GM23338 (cell line): ENCODE measurements around the gene NLGN1. TPM values are rescaled to one million over a fixed set of nuclear protein-coding genes. Genes with fewer than 3 reads are reported as not detected.

Experiments used
- ATAC-seq: fragments of 200-7000 bp; cut with Tn5 transposase; 3 replicates; pipeline ENCODE4 v1.9.1; 2020
- DNase-seq: peaks from one replicate; pipeline ENCODE4 v3.0.0-alpha.2; 2015; ENCODE audit warnings: low spot score
- H2AFZ ChIP-seq: fragments of 200-600 bp; sonication (generic); 2 replicates; pipeline ENCODE4 v1.8.0; 2016; ENCODE audit warnings: antibody characterized with exemption, mild to moderate bottlenecking, moderate library complexity
- H3F3A ChIP-seq: fragments of 200-600 bp; sonication (generic); replicated peaks from 2 replicates; pipeline ENCODE4 v1.8.0; 2017; ENCODE audit warnings: antibody characterized with exemption, mixed run types, low read depth
- H3K27ac ChIP-seq: fragments of 200-600 bp; sonication (generic); 2 replicates; pipeline ENCODE4 v1.6.1; 2016; ENCODE audit warnings: low read depth
- H3K27me3 ChIP-seq: fragments of 200-600 bp; sonication (generic); 2 replicates; pipeline ENCODE4 v1.8.0; 2016; ENCODE audit warnings: mild to moderate bottlenecking, mixed run types, moderate library complexity; ENCODE audit not compliant: insufficient read depth
- H3K36me3 ChIP-seq: fragments of 200-600 bp; sonication (generic); 2 replicates; pipeline ENCODE4 v1.8.0; 2016; ENCODE audit warnings: mild to moderate bottlenecking; ENCODE audit not compliant: insufficient read depth
- H3K4me1 ChIP-seq: fragments of 200-600 bp; sonication (generic); 2 replicates; pipeline ENCODE4 v1.8.0; 2016; ENCODE audit warnings: mild to moderate bottlenecking, moderate library complexity; ENCODE audit not compliant: insufficient read depth
- H3K4me2 ChIP-seq: fragments of 200-600 bp; sonication (generic); 2 replicates; pipeline ENCODE4 v1.7.1; 2017; ENCODE audit warnings: mixed run types
- H3K4me3 ChIP-seq: fragments of 200-600 bp; sonication (generic); 2 replicates; pipeline ENCODE4 v1.6.1; 2016; ENCODE audit warnings: mixed run types
- H3K79me2 ChIP-seq: fragments of 200-600 bp; sonication (generic); replicated peaks from 2 replicates; pipeline ENCODE4 v1.8.0; 2017; ENCODE audit warnings: mild to moderate bottlenecking; ENCODE audit not compliant: insufficient read depth
- H3K9me2 ChIP-seq: fragments of 200-600 bp; sonication (generic); 2 replicates; pipeline ENCODE4 v1.8.0; 2017; ENCODE audit not compliant: insufficient read depth
- H4K20me1 ChIP-seq: fragments of 200-600 bp; sonication (generic); replicated peaks from 2 replicates; pipeline ENCODE4 v1.8.0; 2017; ENCODE audit warnings: mild to moderate bottlenecking; ENCODE audit not compliant: insufficient read depth
- H3K27ac Mint-ChIP-seq: 2 replicates; pipeline ENCODE4 v1.8.0; 2020; ENCODE audit warnings: inconsistent platforms, mild to moderate bottlenecking, moderate library complexity, mixed read lengths
- H3K27me3 Mint-ChIP-seq: 3 replicates; pipeline ENCODE4 v1.8.0; 2022; ENCODE audit warnings: low read depth, mild to moderate bottlenecking, moderate library complexity, mixed read lengths, inconsistent platforms; ENCODE audit not compliant: insufficient read depth, poor library complexity
- H3K36me3 Mint-ChIP-seq: 3 replicates; pipeline ENCODE4 v1.8.0; 2021; ENCODE audit warnings: low read depth, mild to moderate bottlenecking, inconsistent platforms, moderate library complexity, mixed read lengths
- H3K4me1 Mint-ChIP-seq: 3 replicates; pipeline ENCODE4 v1.8.0; 2020; ENCODE audit warnings: mild to moderate bottlenecking, inconsistent platforms, mixed read lengths
- H3K4me3 Mint-ChIP-seq: 3 replicates; pipeline ENCODE4 v1.8.0; 2021; ENCODE audit warnings: moderate library complexity, mild to moderate bottlenecking, inconsistent platforms, mixed read lengths
- H3K9me3 Mint-ChIP-seq: 3 replicates; pipeline ENCODE4 v1.8.0; 2020; ENCODE audit warnings: moderate library complexity, mild to moderate bottlenecking, inconsistent platforms, mixed read lengths
- CREB1 ChIP-seq: fragments of 250-450 bp; sonication (Bioruptor Pico); IDR thresholded peaks from 2 replicates; pipeline ENCODE4 v1.5.0; 2020; ENCODE audit warnings: low read depth, mild to moderate bottlenecking, moderate library complexity
- CTCF ChIP-seq, 2 experiments: fragments of 200-600 bp in 1 of 2; sonication (generic) in 1 of 2; conservative IDR thresholded peaks; 2 replicates each; pipeline versions ENCODE4 v1.5.1 to v1.6.1; 2016 to 2017; ENCODE audit warnings: antibody characterized with exemption in 2 of 2, low read depth in 2 of 2, mild to moderate bottlenecking in 2 of 2, moderate library complexity in 1 of 2
- ETS1 ChIP-seq: IDR thresholded peaks from 2 replicates; pipeline ENCODE4 v1.6.1; 2016; ENCODE audit warnings: antibody characterized with exemption
- EZH2 ChIP-seq: fragments of 200-600 bp; sonication (generic); IDR thresholded peaks from one replicate; pipeline ENCODE4 v1.8.0; 2017; ENCODE audit warnings: antibody characterized with exemption, mild to moderate bottlenecking, low read depth; ENCODE audit not compliant: unreplicated experiment
- EZH2phosphoT487 ChIP-seq: fragments of 200-600 bp; sonication (generic); IDR thresholded peaks from one replicate; pipeline ENCODE4 v1.8.1; 2018; ENCODE audit warnings: antibody characterized with exemption; ENCODE audit not compliant: unreplicated experiment
- JUNB ChIP-seq: IDR thresholded peaks from one replicate; pipeline ENCODE4 v1.6.1; 2016; ENCODE audit warnings: antibody characterized with exemption; ENCODE audit not compliant: unreplicated experiment
- NANOG ChIP-seq: IDR thresholded peaks from 2 replicates; pipeline ENCODE4 v1.6.1; 2016; ENCODE audit warnings: antibody characterized with exemption, borderline replicate concordance
- POLR2AphosphoS5 ChIP-seq: IDR thresholded peaks from 2 replicates; pipeline ENCODE4 v1.6.1; 2016; ENCODE audit warnings: antibody characterized with exemption, low read depth
- REST ChIP-seq: IDR thresholded peaks from one replicate; pipeline ENCODE4 v1.6.1; 2018; ENCODE audit warnings: antibody characterized with exemption; ENCODE audit not compliant: unreplicated experiment
- STAT1 ChIP-seq: IDR thresholded peaks from one replicate; pipeline ENCODE4 v1.6.1; 2016; ENCODE audit warnings: antibody characterized with exemption; ENCODE audit not compliant: unreplicated experiment
- ZNF114 ChIP-seq: fragments of 250-450 bp; sonication (Bioruptor Pico); IDR thresholded peaks from 2 replicates; pipeline ENCODE4 v1.5.0; 2020; ENCODE audit warnings: mild to moderate bottlenecking, moderate library complexity
- ZNF331 ChIP-seq: fragments of 250-450 bp; sonication (Bioruptor Pico); IDR thresholded peaks from 2 replicates; pipeline ENCODE4 v1.5.0; 2020; ENCODE audit warnings: low read depth, mild to moderate bottlenecking, moderate library complexity
- ZNF462 ChIP-seq: fragments of 250-450 bp; sonication (Bioruptor Pico); IDR thresholded peaks from 2 replicates; pipeline ENCODE4 v1.5.0; 2020; ENCODE audit warnings: mild to moderate bottlenecking, moderate library complexity
- polyA plus RNA-seq: library from polyadenylated mRNA; unstranded; fragments of >200 nt; fragmentation: Nextera tagmentation; extraction: Ambion mirVana; gene quantifications from 2 replicates; pipeline ENCODE4 v1.2.1, GENCODE V29; 2016
- total RNA-seq: library from RNA; depleted of rRNA; stranded (reverse); fragments of >200 nt; shearing (Covaris generic); gene quantifications from 2 replicates; pipeline ENCODE4 v1.2.3, GENCODE V29; 2014

Gene NLGN1
- total and polyA plus RNA-seq, 2 experiments from 2014 or later: 6.5 to 18.6 TPM

GRCh38 chr3:173622166-173622565 is 224.6 kb downstream of the NLGN1 start:
- H3K9me3 Mint-ChIP-seq: no peaks in the 10 kb centered on the region
- Histone ChIP-seq H3K79me2 (no peaks in the 10 kb centered on the region), H3K27ac (no peak overlapping the region), H2AFZ (no peak overlapping the region), H3K4me3 (no peak overlapping the region), H3K9me2 (no peaks in the 10 kb centered on the region), H3K4me1 (peaks cover 3% of the 10 kb centered on the region; the same call in 1 of the 2 replicates), H4K20me1 (no peaks in the 10 kb centered on the region), H3F3A (no peaks in the 10 kb centered on the region), H3K27me3 (no peaks in the 10 kb centered on the region), H3K4me2 (no peak overlapping the region), H3K36me3 (no peaks in the 10 kb centered on the region)
- no peak overlapping the region for H3K4me3 Mint-ChIP-seq
- ATAC-seq (no peak), DNase-seq (no peak)
- TF ChIP-seq ZNF462 (CRISPR knock-in tag) (no peak), CREB1 (CRISPR knock-in tag) (no peak), ZNF114 (CRISPR knock-in tag) (no peak), JUNB (no peak), ZNF331 (CRISPR knock-in tag) (no peak), POLR2AphosphoS5 (no peak), EZH2phosphoT487 (no peak), NANOG (no peak), REST (no peak), EZH2 (no peak), STAT1 (no peak), CTCF (conservative IDR thresholded peaks at IDR 0.05; ENCODE audit: low read depth in 2 of 2) (no peak), ETS1 (no peak)
- H3K4me1 Mint-ChIP-seq: peaks cover 4% of the 10 kb centered on the region; the same call in 2 of the 3 replicates
- H3K36me3 Mint-ChIP-seq: no peaks in the 10 kb centered on the region
- H3K27me3 Mint-ChIP-seq: no peaks in the 10 kb centered on the region
- no peak overlapping the region for H3K27ac Mint-ChIP-seq
